HG02973 (cell line): ENCODE measurements around the gene POLR3B.
"Not testable (repeated sequence)": the region's sequence is repeated elsewhere in the genome, so short reads cannot be mapped to it uniquely, and the experiment has no call there.

ENCODE experiments used
- ATAC-seq: cut with Tn5 transposase; IDR thresholded peaks from one replicate; pipeline ENCODE4 v1.9.1; 2021; ENCODE audit warnings: moderate library complexity; ENCODE audit not compliant: unreplicated experiment

Gene POLR3B

DNA sequence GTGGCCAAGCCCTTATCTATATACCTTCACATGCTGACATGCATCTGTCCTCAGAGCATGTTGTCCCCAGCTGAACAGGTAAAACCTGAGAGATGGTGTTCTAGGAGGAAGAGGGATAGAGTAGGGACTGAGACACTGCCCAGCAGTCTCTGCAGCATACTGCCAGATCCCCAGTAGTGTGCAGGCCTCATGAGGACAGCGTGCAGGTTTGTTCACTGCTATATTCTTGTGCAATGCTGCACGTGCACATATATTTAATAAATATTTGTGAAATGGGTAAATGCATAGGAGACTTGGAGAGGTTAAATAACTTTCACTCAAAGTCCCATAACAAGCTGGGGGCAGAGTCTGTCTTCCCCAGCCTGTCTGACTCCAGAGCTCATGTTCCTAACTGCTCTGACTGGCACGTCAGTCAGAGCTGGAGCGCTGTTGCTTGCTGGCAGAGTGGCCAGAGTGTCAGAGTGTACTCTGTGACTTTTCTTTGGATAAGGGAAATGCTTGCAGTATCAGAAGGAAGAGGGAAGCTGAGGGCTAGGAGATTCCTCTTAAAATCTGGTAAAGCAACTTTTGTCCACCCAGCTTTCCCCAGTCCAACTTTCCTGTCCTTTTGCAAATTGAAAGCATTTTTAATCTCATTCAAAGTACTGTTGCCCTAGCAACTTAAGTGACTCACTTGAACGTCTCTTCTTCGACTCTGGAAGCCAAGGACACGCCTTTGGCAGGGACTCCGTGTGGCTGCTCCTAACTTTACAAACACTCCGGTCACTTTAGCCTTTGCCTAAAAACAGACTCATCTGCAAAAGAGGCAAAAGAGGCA, 14.9 kb upstream of the POLR3B start:
- no peak for ATAC-seq

GRCh38 chr12:106343214-106343528, 14.4 kb upstream of the POLR3B start:
- ATAC-seq: no peak

DNA sequence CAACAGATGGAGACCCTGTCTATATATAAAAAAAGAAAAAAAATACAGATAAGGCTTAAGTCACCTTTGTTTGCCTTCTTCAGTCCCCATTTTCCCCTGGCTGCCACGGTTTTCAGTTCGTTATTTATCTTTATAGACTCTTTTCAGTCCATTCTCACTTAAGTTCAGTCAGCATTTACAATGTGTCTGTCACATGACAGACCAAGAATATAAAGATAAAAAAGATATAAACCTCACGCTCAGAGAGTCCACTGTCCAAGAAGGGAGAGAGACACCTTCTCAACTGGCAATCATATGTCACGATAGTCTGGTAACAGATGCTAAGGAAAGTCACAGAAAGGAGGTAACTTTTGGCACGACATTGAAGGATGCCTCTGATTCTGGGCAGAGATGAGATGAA, 13.4 kb upstream of the POLR3B start:
- ATAC-seq: no peak

DNA sequence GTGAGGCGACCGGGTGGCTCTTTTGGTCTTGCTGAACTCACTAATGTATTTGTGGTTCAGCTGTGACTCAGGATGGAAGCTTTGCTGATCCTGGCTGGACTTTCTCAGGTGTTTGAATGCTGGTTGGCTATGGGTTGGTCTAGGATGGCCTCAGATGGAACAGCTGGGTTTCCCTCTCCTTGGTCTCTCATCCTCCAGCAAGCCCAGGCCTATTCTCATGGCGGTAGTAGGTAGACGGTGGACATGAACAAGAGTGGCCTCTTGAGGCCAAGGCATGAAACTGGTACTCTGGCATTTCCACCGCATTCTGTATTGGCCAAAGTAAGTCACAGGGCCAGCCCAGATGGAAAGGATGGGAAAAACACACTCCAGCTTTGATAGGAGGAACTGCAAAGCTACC, 11.8 kb upstream of the POLR3B start:
- no peak for ATAC-seq

DNA sequence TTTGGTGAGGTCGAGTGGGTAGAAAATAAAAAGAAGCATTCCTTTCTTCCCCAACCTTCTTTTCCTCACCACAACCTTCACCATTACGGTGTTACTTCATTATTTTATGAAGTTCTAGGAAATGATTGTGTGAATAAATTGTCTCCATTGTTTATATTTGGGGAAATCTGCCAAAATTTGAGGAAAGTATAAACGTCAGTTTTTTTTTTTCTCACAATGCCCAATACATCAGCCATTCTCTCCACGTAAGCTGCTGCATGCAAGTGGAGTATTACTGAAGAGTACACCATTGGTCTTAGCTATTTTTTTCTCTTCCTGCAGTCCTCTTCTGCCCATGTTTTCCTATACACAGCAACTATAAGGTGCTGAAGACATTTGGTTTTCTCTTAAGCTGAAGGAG, 9.1 kb upstream of the POLR3B start:
- ATAC-seq: no peak

DNA sequence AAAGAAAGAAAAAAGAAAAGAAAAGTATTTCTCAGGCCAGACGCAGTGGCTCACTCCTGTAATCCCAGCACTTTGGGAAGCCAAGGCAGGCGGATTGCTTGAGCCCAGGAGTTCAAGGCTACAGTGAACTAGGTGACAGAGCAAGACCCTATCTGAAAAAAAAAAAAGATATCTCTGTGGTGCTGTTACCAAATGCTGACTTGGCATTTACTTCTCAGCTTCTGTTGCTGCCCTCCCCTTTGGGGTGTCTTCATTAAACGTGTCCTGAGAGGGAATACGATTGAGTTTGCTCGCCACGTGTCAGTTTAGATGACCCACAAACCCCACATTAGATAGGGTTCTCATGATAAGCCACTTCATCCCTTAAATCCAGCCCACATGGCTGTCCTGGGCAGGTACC, 4.4 kb upstream of the POLR3B start:
- no peak for ATAC-seq

- peak; percentile 1 for ATAC-seq
Measured at GRCh38 chr12:106358396-106359241, 1.1 kb downstream of the POLR3B start.

GRCh38 chr12:106359646-106360399, 2.3 kb downstream of the POLR3B start:
- no peak for ATAC-seq

DNA sequence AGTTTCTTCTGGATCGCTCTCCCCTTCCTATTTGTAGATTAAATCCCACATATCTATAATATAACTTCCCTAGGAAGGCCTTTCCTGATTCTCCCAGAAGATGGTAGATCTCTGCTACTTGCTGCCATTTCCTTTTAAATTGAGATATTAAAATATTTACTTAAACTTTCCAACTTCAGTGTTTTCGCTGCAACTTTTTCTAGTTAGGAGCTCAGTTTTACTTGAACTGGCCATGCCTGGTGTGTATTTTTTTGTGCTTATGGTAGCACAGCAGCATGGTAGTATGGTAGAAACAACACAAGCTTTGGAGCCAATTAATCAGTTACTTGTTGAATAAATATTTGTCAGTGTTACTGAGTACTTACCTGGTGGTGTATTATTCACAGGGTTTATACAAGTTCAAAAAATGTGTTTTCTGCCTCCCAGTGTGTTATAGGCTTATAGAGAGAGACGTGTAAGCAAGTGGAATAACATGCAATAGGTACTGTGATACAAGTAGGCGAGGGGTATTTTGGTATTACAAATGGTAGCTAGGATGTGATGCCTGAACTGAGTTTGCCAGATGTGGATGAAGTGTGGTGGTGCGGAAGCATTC, 2.9 kb downstream of the POLR3B start:
- no peak for ATAC-seq

DNA sequence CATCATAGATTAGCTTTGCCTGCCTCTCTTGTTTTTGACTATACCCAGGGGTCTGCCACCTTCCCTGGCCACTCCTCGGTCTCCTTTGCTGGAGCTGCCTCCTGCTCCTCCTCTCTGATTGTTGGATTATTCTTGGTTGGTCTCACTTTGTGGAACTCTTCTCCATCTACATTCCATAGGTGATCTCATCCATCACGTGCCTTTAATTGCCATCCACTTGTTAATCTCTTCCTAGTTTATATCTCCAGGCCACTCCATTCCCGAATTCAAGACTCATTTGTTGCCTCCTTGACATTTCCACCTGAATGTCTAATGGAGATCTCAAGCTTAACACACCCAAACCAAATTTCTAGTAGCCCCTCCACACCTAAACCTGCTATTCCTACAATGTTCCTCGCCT, 5.4 kb downstream of the POLR3B start:
- ATAC-seq: no peak

- no peak for ATAC-seq
Measured at GRCh38 chr12:106364261-106364660, 6.7 kb downstream of the POLR3B start.

GRCh38 chr12:106369624-106370346, 12.2 kb downstream of the POLR3B start:
- ATAC-seq: no peak

GRCh38 chr12:106378788-106379187, 21.2 kb downstream of the POLR3B start:
- ATAC-seq: no peak

- no peak for ATAC-seq
Measured at GRCh38 chr12:106380954-106381353, 23.4 kb downstream of the POLR3B start.

- not testable (repeated sequence) for ATAC-seq
Measured at GRCh38 chr12:106381866-106382265, 24.3 kb downstream of the POLR3B start.

GRCh38 chr12:106386813-106387535, 29.4 kb downstream of the POLR3B start:
- no peak for ATAC-seq

DNA sequence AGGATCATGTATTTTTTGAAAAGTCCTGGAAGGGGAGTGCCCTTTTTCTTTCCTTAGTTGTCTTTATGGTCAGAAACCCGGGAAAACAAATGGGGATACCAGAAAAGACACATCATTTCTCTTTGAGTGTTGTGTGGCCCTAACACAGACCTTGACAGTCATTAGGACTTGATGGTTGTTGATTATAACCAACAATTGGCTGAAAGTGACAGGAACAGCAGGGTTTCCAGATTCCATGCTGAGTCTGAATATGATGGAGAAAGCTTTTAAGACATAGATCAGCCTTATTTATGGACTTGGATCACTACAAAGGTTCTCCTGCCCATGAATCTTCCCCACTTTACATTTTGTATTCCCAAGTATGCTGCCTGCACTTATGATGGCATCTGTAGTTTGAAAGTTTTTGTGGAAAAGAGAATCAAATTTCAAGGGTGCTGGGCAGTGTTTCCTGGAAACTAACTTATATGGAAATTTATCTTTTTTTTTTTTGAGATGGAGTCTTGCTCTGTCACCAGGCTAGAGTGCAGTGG, 30.4 kb downstream of the POLR3B start:
- ATAC-seq: no peak

- no peak for ATAC-seq
Measured at GRCh38 chr12:106389151-106389550, 31.6 kb downstream of the POLR3B start.

DNA sequence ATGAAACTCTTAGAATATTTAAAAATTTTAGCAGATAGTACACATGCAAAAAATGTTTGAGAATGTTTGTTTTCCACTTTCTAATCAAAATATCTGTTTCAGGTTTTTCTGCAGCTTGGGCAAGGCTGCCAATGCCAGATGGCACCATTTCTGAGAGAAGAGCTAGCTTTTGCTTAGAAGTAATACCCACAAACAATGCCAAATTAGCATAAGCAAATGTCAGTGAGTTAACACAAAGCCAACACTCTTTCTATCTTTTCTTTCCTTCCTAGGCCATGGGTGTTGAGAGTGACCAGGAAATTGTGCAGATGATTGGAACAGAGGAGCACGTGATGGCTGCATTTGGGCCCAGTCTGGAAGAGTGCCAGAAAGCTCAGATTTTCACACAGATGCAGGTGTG, 35.2 kb downstream of the POLR3B start:
- ATAC-seq: no peak

DNA sequence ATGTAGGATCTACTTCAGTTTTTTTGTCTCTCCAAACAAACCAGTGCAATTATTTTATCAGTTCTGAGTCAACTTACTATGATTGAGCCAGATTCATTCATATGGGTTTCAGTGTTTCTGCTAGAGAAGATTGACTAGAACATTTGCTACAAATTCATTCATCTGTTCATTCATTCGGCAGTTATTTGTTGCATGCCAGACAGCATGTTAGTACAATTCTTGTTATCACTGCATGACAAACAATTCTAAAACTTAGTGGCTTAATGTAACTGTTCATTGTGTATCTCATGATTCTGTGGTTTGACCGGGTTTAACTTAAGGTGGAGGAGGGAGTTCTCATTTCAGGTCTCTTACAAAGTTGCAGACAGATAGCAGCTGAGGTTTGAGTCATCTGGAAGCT, 52.3 kb downstream of the POLR3B start:
- no peak for ATAC-seq
